A549 (cell line): Measurements from ENCODE around the gene PROX2. TPM values are rescaled to one million over a fixed set of nuclear protein-coding genes. Genes with fewer than 3 reads are reported as not detected.

Experiments used
- ATAC-seq, 2 experiments: fragments of 200-7000 bp in 1 of 2; fragments of >200 bp in 1 of 2; cut with Nextera tagmentation in 1 of 2; cut with Tn5 transposase in 1 of 2; 3 replicates each; pipeline versions ENCODE4 v1.8.0 to v1.9.1; 2018 to 2020; ENCODE audit warnings: mild to moderate bottlenecking in 1 of 2, moderate library complexity in 1 of 2
- CTCF ChIA-PET: fragments of 300-600 bp; sonication (Branson Sonifier 250); formaldehyde crosslinking; extraction: SDS; loops from one replicate; lab custom pipeline; 2021; ENCODE audit warnings: antibody characterized with exemption, inconsistent platforms; lab: Yijun Ruan, JAX
- POLR2A ChIA-PET: fragments of 350-600 bp; formaldehyde crosslinking; extraction: SDS; loops from one replicate; lab custom pipeline; 2021; ENCODE audit warnings: antibody characterized with exemption, inconsistent platforms; lab: Yijun Ruan, JAX
- DNase-seq, 2 experiments: peaks; one replicate each; pipeline versions ENCODE4 v3.0.0 to v3.0.0-alpha.2; 2011 to 2016; ENCODE audit warnings: low read depth in 1 of 2, low spot score in 1 of 2
- FAIRE-seq: peaks from 2 replicates; lab custom pipeline; 2011; peaks lifted over from hg19 to GRCh38; lab: Jason Lieb, UNC
- H3K27ac ChIP-seq, 2 experiments: fragments of >200 bp; sonication (Bioruptor Twin); formaldehyde crosslinking; 3 replicates each; pipeline ENCODE4 v1.5.1; 2016 to 2017
- H3K4me1 ChIP-seq: fragments of >200 bp; sonication (Bioruptor Twin); formaldehyde crosslinking; 3 replicates; pipeline ENCODE4 v1.6.1; 2016
- H3K4me2 ChIP-seq: fragments of >200 bp; sonication (Bioruptor Twin); formaldehyde crosslinking; 3 replicates; pipeline ENCODE4 v1.6.1; 2016
- H3K4me3 ChIP-seq: fragments of >200 bp; sonication (Bioruptor Twin); formaldehyde crosslinking; 3 replicates; pipeline ENCODE4 v1.5.1; 2016
- H3K9me3 ChIP-seq: fragments of >200 bp; sonication (Bioruptor Twin); formaldehyde crosslinking; 3 replicates; pipeline ENCODE4 v1.6.1; 2016
- BHLHE40 ChIP-seq: IDR thresholded peaks from 2 replicates; pipeline ENCODE4 v1.6.1; 2012; ENCODE audit warnings: low read depth, low read length, inconsistent platforms
- CBX2 ChIP-seq: fragments of 200-600 bp; sonication (generic); IDR thresholded peaks from 2 replicates; pipeline ENCODE4 v1.6.1; 2016; ENCODE audit warnings: low read depth, mild to moderate bottlenecking, borderline replicate concordance
- CBX8 ChIP-seq: fragments of 200-600 bp; sonication (generic); IDR thresholded peaks from 2 replicates; pipeline ENCODE4 v1.6.1; 2016
- CEBPB ChIP-seq, 2 experiments: fragments of >200 bp in 1 of 2; sonication (Bioruptor Twin) in 1 of 2; formaldehyde crosslinking in 1 of 2; IDR thresholded peaks; 2 replicates each; pipeline ENCODE4 v1.6.1; 2012 to 2016
- EHMT2 ChIP-seq: fragments of 200-600 bp; sonication (generic); IDR thresholded peaks from 2 replicates; pipeline ENCODE4 v1.6.1; 2016; ENCODE audit warnings: antibody characterized with exemption, low read depth, mild to moderate bottlenecking, moderate library complexity
- EP300 ChIP-seq, 2 experiments: fragments of >200 bp; sonication (Bioruptor Twin); formaldehyde crosslinking; IDR thresholded peaks; 2 replicates in 1 of 2; 3 replicates in 1 of 2; pipeline ENCODE4 v1.6.1; 2016 to 2017
- FOSB ChIP-seq: fragments of 250-450 bp; sonication (Bioruptor Pico); IDR thresholded peaks from 2 replicates; pipeline ENCODE4 v1.5.0; 2020; ENCODE audit warnings: mild to moderate bottlenecking, moderate library complexity
- FOSL2 ChIP-seq, 2 experiments: fragments of 450-650 bp in 1 of 2; fragments of >200 bp in 1 of 2; sonication (Bioruptor Twin) in 1 of 2; formaldehyde crosslinking; IDR thresholded peaks; 2 replicates each; pipeline versions ENCODE4 v1.5.0 to v1.6.1; 2016 to 2020; ENCODE audit warnings: mild to moderate bottlenecking in 1 of 2, moderate library complexity in 1 of 2
- HOXB5 ChIP-seq: fragments of 250-450 bp; sonication (Bioruptor Pico); IDR thresholded peaks from 2 replicates; pipeline ENCODE4 v1.5.0; 2020; ENCODE audit warnings: mild to moderate bottlenecking, moderate library complexity
- KDM5A ChIP-seq: fragments of 200-600 bp; sonication (generic); IDR thresholded peaks from 2 replicates; pipeline ENCODE4 v1.6.1; 2016; ENCODE audit warnings: antibody characterized with exemption, mild to moderate bottlenecking
- NR3C1 ChIP-seq: fragments of >200 bp; sonication (Bioruptor Twin); formaldehyde crosslinking; IDR thresholded peaks from 3 replicates; pipeline ENCODE4 v1.6.1; 2017
- POLR2A ChIP-seq: IDR thresholded peaks from 2 replicates; pipeline ENCODE4 v1.6.1; 2012; ENCODE audit warnings: mild to moderate bottlenecking, low read length
- POLR2AphosphoS2 ChIP-seq: conservative IDR thresholded peaks from 2 replicates; pipeline ENCODE4 v1.6.1; 2012; ENCODE audit warnings: low read length, improper control_type of control experiment, inconsistent platforms
- RARB ChIP-seq: fragments of 250-450 bp; sonication (Bioruptor Pico); IDR thresholded peaks from 2 replicates; pipeline ENCODE4 v1.8.0; 2021; ENCODE audit warnings: mild to moderate bottlenecking, moderate library complexity
- SMC3 ChIP-seq: fragments of >200 bp; sonication (Bioruptor Twin); formaldehyde crosslinking; IDR thresholded peaks from 3 replicates; pipeline ENCODE4 v1.6.1; 2018; ENCODE audit warnings: inconsistent platforms
- TFCP2L1 ChIP-seq: fragments of 250-450 bp; sonication (Bioruptor Pico); IDR thresholded peaks from 2 replicates; pipeline ENCODE4 v1.5.0; 2021; ENCODE audit warnings: mild to moderate bottlenecking
- TP53 ChIP-seq: fragments of 250-450 bp; sonication (Bioruptor Pico); IDR thresholded peaks from 2 replicates; pipeline ENCODE4 v1.5.0; 2021; ENCODE audit warnings: mild to moderate bottlenecking, moderate library complexity
- ZFP36 ChIP-seq: fragments of 450-650 bp; IDR thresholded peaks from 2 replicates; pipeline ENCODE4 v1.6.1; 2014; ENCODE audit warnings: borderline replicate concordance; ENCODE audit not compliant: partially characterized antibody
- ZNF302 ChIP-seq: fragments of 250-450 bp; sonication (Bioruptor Pico); IDR thresholded peaks from 2 replicates; pipeline ENCODE4 v1.9.0; 2021; ENCODE audit warnings: inconsistent platforms, mild to moderate bottlenecking, moderate library complexity
- ZSCAN20 ChIP-seq: fragments of 250-450 bp; sonication (Bioruptor Pico); IDR thresholded peaks from 2 replicates; pipeline ENCODE4 v1.8.0; 2022; ENCODE audit warnings: mild to moderate bottlenecking, moderate library complexity
- WGBS: methylation state at CpG from one replicate; pipeline ENCODE4 v1.1.6; 2017; ENCODE audit errors: missing lambda C conversion rate; 5-methylcytosine and 5-hydroxymethylcytosine counted together
- polyA plus RNA-seq, 4 experiments: library from polyadenylated mRNA; depleted of rRNA in 3 of 4; stranded (reverse); fragments of >200 nt; fragmentation: RNase III in 1 of 4; extraction: RNeasy Plus Mini Kit Qiagen cat#74134 plus additional on column Dnase treatment in 1 of 4; gene quantifications; 2 replicates in 3 of 4; 3 replicates in 1 of 4; pipeline ENCODE4 v1.2.3, GENCODE V29; 2011 to 2017
- TF ChIP-seq, protein P1 (sequence below): fragments of >200 bp; sonication (Bioruptor Twin); formaldehyde crosslinking; IDR thresholded peaks from 3 replicates; pipeline ENCODE4 v1.5.1; 2016
- TF ChIP-seq, protein P2 (sequence below): fragments of 200-600 bp; sonication (generic); IDR thresholded peaks from 2 replicates; pipeline ENCODE4 v1.6.1; 2016; ENCODE audit warnings: antibody characterized with exemption, mild to moderate bottlenecking, moderate library complexity
- TF ChIP-seq, protein P3 (sequence below): fragments of 250-450 bp; sonication (Bioruptor Pico); IDR thresholded peaks from 2 replicates; pipeline ENCODE4 v1.5.0; 2020; ENCODE audit warnings: low read depth, mild to moderate bottlenecking, moderate library complexity
- TF ChIP-seq, protein P4 (sequence below): IDR thresholded peaks from 2 replicates; pipeline ENCODE4 v1.6.1; 2012
- TF ChIP-seq, protein P5 (sequence below): fragments of 450-650 bp; IDR thresholded peaks from 2 replicates; pipeline ENCODE4 v1.6.1; 2014; ENCODE audit warnings: antibody characterized with exemption
- TF ChIP-seq, protein P6 (sequence below): fragments of >200 bp; sonication (Bioruptor Twin); formaldehyde crosslinking; IDR thresholded peaks from 2 replicates; pipeline ENCODE4 v1.6.1; 2016

Gene PROX2
- polyA plus RNA-seq, 2 of the 4 experiments (the other 2 are of a cell fraction), result not detected

DNA sequence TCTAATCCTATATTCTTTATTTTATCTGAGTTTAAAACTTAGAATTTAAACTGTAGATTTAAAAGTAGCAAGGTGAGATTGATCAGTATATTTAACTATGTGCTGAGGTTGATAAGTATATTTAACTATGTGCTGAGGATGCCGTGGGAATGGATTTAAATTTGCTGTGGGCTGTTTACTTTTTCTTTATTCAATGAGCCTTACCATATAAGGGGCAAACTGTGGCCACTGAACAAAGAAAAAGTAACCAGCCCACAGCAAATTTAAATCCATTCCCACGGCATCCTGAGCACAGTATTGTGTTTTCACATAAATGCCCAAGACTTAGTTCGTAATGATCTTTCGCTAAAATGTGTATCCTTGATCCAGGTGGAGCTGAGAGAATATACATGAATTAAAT lies 43.1 kb downstream of the PROX2 start:
- H3K4me3 ChIP-seq, result no peak overlapping the region
- 86% methylated on average over 4 of the region's 4 CpGs for WGBS

DNA sequence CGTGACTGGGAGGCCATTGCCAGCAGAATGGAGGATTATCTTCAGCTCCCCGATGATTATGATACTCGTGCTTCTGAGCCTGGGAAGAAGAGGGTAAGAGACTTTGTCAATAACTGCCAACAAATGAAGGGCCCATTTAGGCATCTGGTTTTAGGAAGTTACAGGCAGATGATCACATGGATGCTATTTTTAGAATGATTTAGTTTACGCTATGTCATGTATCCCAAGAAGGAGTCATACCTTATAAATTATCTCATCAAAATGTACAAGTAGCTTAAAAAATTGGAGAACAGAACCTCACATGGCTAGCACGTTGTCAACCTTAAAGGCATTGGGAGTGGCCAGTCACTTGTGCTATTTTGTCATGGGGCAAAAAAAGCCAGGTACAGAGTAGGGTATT lies 46.7 kb downstream of the PROX2 start:
- Histone ChIP-seq H3K9me3 (no peaks in the 10 kb centered on the region), H3K27ac (no peak overlapping the region), H3K4me1 (no peaks in the 10 kb centered on the region), H3K4me2 (no peak overlapping the region), H3K4me3 (no peak overlapping the region)
- no peak for ATAC-seq
- 90% methylated on average over 5 of the region's 5 CpGs for WGBS
- no peak for DNase-seq
- no peak for TF ChIP-seq ZNF302 (CRISPR knock-in tag)
- TF ChIP-seq FOSB, result no peak
- no peak for TF ChIP-seq KDM5A
- TF ChIP-seq RARB (CRISPR knock-in tag), result no peak
- TF ChIP-seq CBX2, result no peak
- TF ChIP-seq, protein P1, sequence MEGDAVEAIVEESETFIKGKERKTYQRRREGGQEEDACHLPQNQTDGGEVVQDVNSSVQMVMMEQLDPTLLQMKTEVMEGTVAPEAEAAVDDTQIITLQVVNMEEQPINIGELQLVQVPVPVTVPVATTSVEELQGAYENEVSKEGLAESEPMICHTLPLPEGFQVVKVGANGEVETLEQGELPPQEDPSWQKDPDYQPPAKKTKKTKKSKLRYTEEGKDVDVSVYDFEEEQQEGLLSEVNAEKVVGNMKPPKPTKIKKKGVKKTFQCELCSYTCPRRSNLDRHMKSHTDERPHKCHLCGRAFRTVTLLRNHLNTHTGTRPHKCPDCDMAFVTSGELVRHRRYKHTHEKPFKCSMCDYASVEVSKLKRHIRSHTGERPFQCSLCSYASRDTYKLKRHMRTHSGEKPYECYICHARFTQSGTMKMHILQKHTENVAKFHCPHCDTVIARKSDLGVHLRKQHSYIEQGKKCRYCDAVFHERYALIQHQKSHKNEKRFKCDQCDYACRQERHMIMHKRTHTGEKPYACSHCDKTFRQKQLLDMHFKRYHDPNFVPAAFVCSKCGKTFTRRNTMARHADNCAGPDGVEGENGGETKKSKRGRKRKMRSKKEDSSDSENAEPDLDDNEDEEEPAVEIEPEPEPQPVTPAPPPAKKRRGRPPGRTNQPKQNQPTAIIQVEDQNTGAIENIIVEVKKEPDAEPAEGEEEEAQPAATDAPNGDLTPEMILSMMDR, result no peak
- no peak for TF ChIP-seq NR3C1
- TF ChIP-seq POLR2A, result no peak
- TF ChIP-seq ZSCAN20 (CRISPR knock-in tag), result no peak
- TF ChIP-seq TP53 (CRISPR knock-in tag), result no peak
- TF ChIP-seq, protein P2, sequence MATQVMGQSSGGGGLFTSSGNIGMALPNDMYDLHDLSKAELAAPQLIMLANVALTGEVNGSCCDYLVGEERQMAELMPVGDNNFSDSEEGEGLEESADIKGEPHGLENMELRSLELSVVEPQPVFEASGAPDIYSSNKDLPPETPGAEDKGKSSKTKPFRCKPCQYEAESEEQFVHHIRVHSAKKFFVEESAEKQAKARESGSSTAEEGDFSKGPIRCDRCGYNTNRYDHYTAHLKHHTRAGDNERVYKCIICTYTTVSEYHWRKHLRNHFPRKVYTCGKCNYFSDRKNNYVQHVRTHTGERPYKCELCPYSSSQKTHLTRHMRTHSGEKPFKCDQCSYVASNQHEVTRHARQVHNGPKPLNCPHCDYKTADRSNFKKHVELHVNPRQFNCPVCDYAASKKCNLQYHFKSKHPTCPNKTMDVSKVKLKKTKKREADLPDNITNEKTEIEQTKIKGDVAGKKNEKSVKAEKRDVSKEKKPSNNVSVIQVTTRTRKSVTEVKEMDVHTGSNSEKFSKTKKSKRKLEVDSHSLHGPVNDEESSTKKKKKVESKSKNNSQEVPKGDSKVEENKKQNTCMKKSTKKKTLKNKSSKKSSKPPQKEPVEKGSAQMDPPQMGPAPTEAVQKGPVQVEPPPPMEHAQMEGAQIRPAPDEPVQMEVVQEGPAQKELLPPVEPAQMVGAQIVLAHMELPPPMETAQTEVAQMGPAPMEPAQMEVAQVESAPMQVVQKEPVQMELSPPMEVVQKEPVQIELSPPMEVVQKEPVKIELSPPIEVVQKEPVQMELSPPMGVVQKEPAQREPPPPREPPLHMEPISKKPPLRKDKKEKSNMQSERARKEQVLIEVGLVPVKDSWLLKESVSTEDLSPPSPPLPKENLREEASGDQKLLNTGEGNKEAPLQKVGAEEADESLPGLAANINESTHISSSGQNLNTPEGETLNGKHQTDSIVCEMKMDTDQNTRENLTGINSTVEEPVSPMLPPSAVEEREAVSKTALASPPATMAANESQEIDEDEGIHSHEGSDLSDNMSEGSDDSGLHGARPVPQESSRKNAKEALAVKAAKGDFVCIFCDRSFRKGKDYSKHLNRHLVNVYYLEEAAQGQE, result no peak
- no peak for TF ChIP-seq CBX8
- no peak for TF ChIP-seq SMC3
- no peak for FAIRE-seq
- CTCF ChIA-PET, result interaction anchor here (1.5 kb wide), 1 partner anchor 31 kb away, joined by 6 read pairs; no protein-coding TSS in a partner anchor
- POLR2A ChIA-PET, result no interaction called here

More for the DNA sequence above, 43.1 kb downstream of the PROX2 start:
- CTCF ChIA-PET, result no interaction called here
- no peak for TF ChIP-seq POLR2A
- TF ChIP-seq, protein P3, sequence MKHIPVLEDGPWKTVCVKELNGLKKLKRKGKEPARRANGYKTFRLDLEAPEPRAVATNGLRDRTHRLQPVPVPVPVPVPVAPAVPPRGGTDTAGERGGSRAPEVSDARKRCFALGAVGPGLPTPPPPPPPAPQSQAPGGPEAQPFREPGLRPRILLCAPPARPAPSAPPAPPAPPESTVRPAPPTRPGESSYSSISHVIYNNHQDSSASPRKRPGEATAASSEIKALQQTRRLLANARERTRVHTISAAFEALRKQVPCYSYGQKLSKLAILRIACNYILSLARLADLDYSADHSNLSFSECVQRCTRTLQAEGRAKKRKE, result no peak
- no peak for TF ChIP-seq EP300 (IDR thresholded peaks at IDR 0.05)
- TF ChIP-seq, protein P4, sequence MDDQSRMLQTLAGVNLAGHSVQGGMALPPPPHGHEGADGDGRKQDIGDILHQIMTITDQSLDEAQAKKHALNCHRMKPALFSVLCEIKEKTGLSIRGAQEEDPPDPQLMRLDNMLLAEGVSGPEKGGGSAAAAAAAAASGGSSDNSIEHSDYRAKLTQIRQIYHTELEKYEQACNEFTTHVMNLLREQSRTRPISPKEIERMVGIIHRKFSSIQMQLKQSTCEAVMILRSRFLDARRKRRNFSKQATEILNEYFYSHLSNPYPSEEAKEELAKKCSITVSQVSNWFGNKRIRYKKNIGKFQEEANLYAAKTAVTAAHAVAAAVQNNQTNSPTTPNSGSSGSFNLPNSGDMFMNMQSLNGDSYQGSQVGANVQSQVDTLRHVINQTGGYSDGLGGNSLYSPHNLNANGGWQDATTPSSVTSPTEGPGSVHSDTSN, result no peak
- no peak for TF ChIP-seq FOSL2 (IDR thresholded peaks at IDR 0.05)
- no peak for TF ChIP-seq FOSL2 (CRISPR knock-in tag; IDR thresholded peaks at IDR 0.05)
- TF ChIP-seq NR3C1, result no peak
- no peak for TF ChIP-seq BHLHE40
- TF ChIP-seq, protein P5, sequence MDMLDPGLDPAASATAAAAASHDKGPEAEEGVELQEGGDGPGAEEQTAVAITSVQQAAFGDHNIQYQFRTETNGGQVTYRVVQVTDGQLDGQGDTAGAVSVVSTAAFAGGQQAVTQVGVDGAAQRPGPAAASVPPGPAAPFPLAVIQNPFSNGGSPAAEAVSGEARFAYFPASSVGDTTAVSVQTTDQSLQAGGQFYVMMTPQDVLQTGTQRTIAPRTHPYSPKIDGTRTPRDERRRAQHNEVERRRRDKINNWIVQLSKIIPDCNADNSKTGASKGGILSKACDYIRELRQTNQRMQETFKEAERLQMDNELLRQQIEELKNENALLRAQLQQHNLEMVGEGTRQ, result no peak
- TF ChIP-seq, protein P6, sequence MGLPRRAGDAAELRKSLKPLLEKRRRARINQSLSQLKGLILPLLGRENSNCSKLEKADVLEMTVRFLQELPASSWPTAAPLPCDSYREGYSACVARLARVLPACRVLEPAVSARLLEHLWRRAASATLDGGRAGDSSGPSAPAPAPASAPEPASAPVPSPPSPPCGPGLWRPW, result no peak
- TF ChIP-seq TFCP2L1 (CRISPR knock-in tag), result no peak
- TF ChIP-seq KDM5A, result no peak
- no peak for TF ChIP-seq ZSCAN20 (CRISPR knock-in tag)
- TF ChIP-seq CEBPB (IDR thresholded peaks at IDR 0.05), result no peak
- no peak for TF ChIP-seq ZFP36
- no peak for TF ChIP-seq EHMT2
- no peak for TF ChIP-seq POLR2AphosphoS2
- no peak for TF ChIP-seq HOXB5 (CRISPR knock-in tag)
- FAIRE-seq (no peak), DNase-seq (no peak), ATAC-seq (no peak)
- Histone ChIP-seq H3K9me3 (no peaks in the 10 kb centered on the region), H3K27ac (no peak overlapping the region), H3K4me2 (no peak overlapping the region), H3K4me1 (no peaks in the 10 kb centered on the region)
- POLR2A ChIA-PET, result interaction anchor here (0.6 kb wide), 1 partner anchor 192 kb away, joined by 14 read pairs; no protein-coding TSS in a partner anchor
